Measurements from ENCODE around the gene ZNF664.

GRCh38 chr12:124020514-124020949 lies 47.5 kb downstream of the ZNF664 start:
- TF ChIP-seq CTCF (IDR thresholded peaks at IDR 0.05) (no peak), POLR2A (IDR thresholded peaks at IDR 0.05) (no peak)
